ENCODE results near the gene GPR39. TPM values are rescaled to one million over a fixed set of nuclear protein-coding genes. Genes with fewer than 3 reads are reported as not detected.

GPR39 gene
- total RNA-seq, 3 donors from 2014 or later (not counting 1 experiment from before 2014, with no cell fraction given): not detected

- 90% methylated on average over 11 of the region's 12 CpGs for WGBS (ENCODE audit: insufficient coverage)
- no peaks in the 10 kb centered on the region for H3K27me3 Mint-ChIP-seq (ENCODE audit: low read depth in 2 of 2)
- no peak overlapping the region for H3K4me3 Mint-ChIP-seq
- TF ChIP-seq CTCF (IDR thresholded peaks at IDR 0.05): no peak
- H3K27ac ChIP-seq (ENCODE audit: low read length): no peak overlapping the region
- no peaks in the 10 kb centered on the region for H3K4me1 Mint-ChIP-seq
- no peak for ATAC-seq
- peaks cover 0 to 4% of the 10 kb centered on the region in 2 donors for H3K9me3 Mint-ChIP-seq
- H3K4me3 ChIP-seq (ENCODE audit: low read length): no peak overlapping the region
- no peaks in the 10 kb centered on the region for H3K27me3 ChIP-seq (ENCODE audit: control insufficient read depth, insufficient read depth, low read length)
- no peak for DNase-seq
- no peaks in the 10 kb centered on the region for H3K36me3 Mint-ChIP-seq
- no peaks in the 10 kb centered on the region for H3K4me1 ChIP-seq (ENCODE audit: control insufficient read depth, insufficient read depth, low read length)
- no peaks in the 10 kb centered on the region for H3K9me3 ChIP-seq (ENCODE audit: control insufficient read depth, insufficient read depth, low read length)
- no peak overlapping the region for H3K27ac Mint-ChIP-seq
- intact Hi-C loops (cut with micrococcal nuclease): no loop called here
- no peaks in the 10 kb centered on the region for H3K36me3 ChIP-seq (ENCODE audit: control insufficient read depth, insufficient read depth, low read length)
Observed at GRCh38 chr2:132651115-132652045, 234.8 kb downstream of the GPR39 start.

- no peaks in the 10 kb centered on the region for H3K4me1 ChIP-seq (ENCODE audit: control insufficient read depth, insufficient read depth, low read length)
- Mint-ChIP-seq H3K27ac (no peak overlapping the region), H3K4me3 (no peak overlapping the region), H3K27me3 (ENCODE audit: low read depth in 2 of 2) (no peaks in the 10 kb centered on the region), H3K4me1 (no peaks in the 10 kb centered on the region), H3K36me3 (no peaks in the 10 kb centered on the region), H3K9me3 (peaks cover 0 to 4% of the 10 kb centered on the region in 2 donors)
- intact Hi-C loops (cut with micrococcal nuclease): no loop called here
- H3K27me3 ChIP-seq (ENCODE audit: control insufficient read depth, insufficient read depth, low read length): no peaks in the 10 kb centered on the region
- H3K36me3 ChIP-seq (ENCODE audit: control insufficient read depth, insufficient read depth, low read length): no peaks in the 10 kb centered on the region
- no peak overlapping the region for H3K27ac ChIP-seq (ENCODE audit: low read length)
- ATAC-seq (no peak), DNase-seq (no peak)
- WGBS (ENCODE audit: insufficient coverage): 90% methylated on average over 7 of the region's 8 CpGs
- no peaks in the 10 kb centered on the region for H3K9me3 ChIP-seq (ENCODE audit: control insufficient read depth, insufficient read depth, low read length)
- no peak overlapping the region for H3K4me3 ChIP-seq (ENCODE audit: low read length)
- no peak for TF ChIP-seq CTCF (IDR thresholded peaks at IDR 0.05)
Observed at GRCh38 chr2:132652474-132652873, 235.9 kb downstream of the GPR39 start.

GRCh38 chr2:132654335-132654734 lies 237.7 kb downstream of the GPR39 start:
- no peaks in the 10 kb centered on the region for H3K36me3 ChIP-seq (ENCODE audit: control insufficient read depth, insufficient read depth, low read length)
- no peak overlapping the region for H3K27ac ChIP-seq (ENCODE audit: low read length)
- no peak for TF ChIP-seq CTCF (IDR thresholded peaks at IDR 0.05)
- H3K9me3 ChIP-seq (ENCODE audit: control insufficient read depth, insufficient read depth, low read length): no peaks in the 10 kb centered on the region
- no peak for ATAC-seq
- Mint-ChIP-seq H3K4me1 (no peaks in the 10 kb centered on the region), H3K9me3 (peaks cover 0 to 4% of the 10 kb centered on the region in 2 donors), H3K36me3 (no peaks in the 10 kb centered on the region), H3K4me3 (no peak overlapping the region), H3K27me3 (ENCODE audit: low read depth in 2 of 2) (no peaks in the 10 kb centered on the region), H3K27ac (no peak overlapping the region)
- no peak for DNase-seq
- H3K4me3 ChIP-seq (ENCODE audit: low read length): no peak overlapping the region
- no peaks in the 10 kb centered on the region for H3K27me3 ChIP-seq (ENCODE audit: control insufficient read depth, insufficient read depth, low read length)
- intact Hi-C loops (cut with micrococcal nuclease): no loop called here
- WGBS (ENCODE audit: insufficient coverage): 60% methylated on average over 4 of the region's 4 CpGs
- no peaks in the 10 kb centered on the region for H3K4me1 ChIP-seq (ENCODE audit: control insufficient read depth, insufficient read depth, low read length)

Data from natural killer cell (primary cell).